Fibroblast of lung (primary cell): ENCODE results near the gene STARD10.
"Not testable (repeated sequence)": the region's sequence is repeated elsewhere in the genome, so short reads cannot be mapped to it uniquely, and the experiment has no call there.

Experiments
- EZH2 ChIP-seq: IDR thresholded peaks from 2 replicates; pipeline ENCODE4 v1.5.1; 2012; ENCODE audit warnings: low read length, control low read depth, mild to moderate bottlenecking; ENCODE audit errors: missing control alignments
- TF ChIP-seq, protein P1 (sequence below), 2 donors: IDR thresholded peaks in 1 of 2; conservative IDR thresholded peaks in 1 of 2; 1 replicate in 1 of 2; 2 replicates in 1 of 2; pipeline ENCODE4 v1.5.1; 2011 to 2012; ENCODE audit warnings: low read length in 2 of 2, control low read depth in 1 of 2, inconsistent platforms in 1 of 2, low read depth in 1 of 2, mild to moderate bottlenecking in 1 of 2

DNA sequence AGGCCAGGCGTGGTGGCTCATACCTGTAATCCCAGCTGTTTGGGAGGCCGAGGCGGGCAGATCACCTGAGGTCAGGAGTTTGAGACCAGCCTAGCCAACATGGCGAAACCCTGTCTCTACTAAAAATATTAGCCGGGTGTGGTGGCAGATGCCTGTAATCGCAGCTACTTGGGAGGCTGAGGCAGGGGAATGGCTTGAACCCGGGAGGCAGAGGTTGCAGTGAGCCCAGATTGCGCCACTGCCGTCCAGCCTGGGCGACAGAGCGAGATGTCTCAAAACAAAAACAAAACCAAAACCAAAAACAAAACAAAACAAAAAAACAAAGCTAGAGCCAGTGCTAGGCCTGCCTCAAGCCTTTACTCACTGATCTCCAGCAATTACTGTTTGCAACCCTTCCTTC is 33.8 kb upstream of the STARD10 start:
- TF ChIP-seq, protein P1, sequence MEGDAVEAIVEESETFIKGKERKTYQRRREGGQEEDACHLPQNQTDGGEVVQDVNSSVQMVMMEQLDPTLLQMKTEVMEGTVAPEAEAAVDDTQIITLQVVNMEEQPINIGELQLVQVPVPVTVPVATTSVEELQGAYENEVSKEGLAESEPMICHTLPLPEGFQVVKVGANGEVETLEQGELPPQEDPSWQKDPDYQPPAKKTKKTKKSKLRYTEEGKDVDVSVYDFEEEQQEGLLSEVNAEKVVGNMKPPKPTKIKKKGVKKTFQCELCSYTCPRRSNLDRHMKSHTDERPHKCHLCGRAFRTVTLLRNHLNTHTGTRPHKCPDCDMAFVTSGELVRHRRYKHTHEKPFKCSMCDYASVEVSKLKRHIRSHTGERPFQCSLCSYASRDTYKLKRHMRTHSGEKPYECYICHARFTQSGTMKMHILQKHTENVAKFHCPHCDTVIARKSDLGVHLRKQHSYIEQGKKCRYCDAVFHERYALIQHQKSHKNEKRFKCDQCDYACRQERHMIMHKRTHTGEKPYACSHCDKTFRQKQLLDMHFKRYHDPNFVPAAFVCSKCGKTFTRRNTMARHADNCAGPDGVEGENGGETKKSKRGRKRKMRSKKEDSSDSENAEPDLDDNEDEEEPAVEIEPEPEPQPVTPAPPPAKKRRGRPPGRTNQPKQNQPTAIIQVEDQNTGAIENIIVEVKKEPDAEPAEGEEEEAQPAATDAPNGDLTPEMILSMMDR (conservative IDR thresholded peaks at IDR 0.05 in 1 of 2, IDR thresholded peaks at IDR 0.05 in 1 of 2; ENCODE audit: low read depth in 1 of 2, low read length in 2 of 2): not testable (repeated sequence)
- TF ChIP-seq EZH2: not testable (repeated sequence)
